Liver (tissue), 9 donors: ENCODE results near the gene TLL2. TPM values are rescaled to one million over a fixed set of nuclear protein-coding genes. Genes with fewer than 3 reads are reported as not detected.

Source experiments
- DNase-seq: peaks from one replicate; pipeline ENCODE4 v3.0.0-alpha.2; 2017; ENCODE audit warnings: low spot score
- H3K27ac ChIP-seq, 2 donors: one replicate each; pipeline ENCODE4 v1.7.0; 2013; ENCODE audit warnings: inconsistent platforms in 2 of 2, low read length in 2 of 2, control low read depth in 1 of 2, low read depth in 1 of 2, mild to moderate bottlenecking in 1 of 2
- H3K27me3 ChIP-seq, 4 donors: one replicate each; pipeline versions ENCODE4 v1.6.1 to v1.7.0; 2013; ENCODE audit warnings: low read length in 3 of 4, inconsistent platforms in 1 of 4, mild to moderate bottlenecking in 1 of 4, moderate library complexity in 1 of 4; ENCODE audit not compliant: control insufficient read depth in 4 of 4, insufficient read depth in 4 of 4
- H3K36me3 ChIP-seq, 4 donors: one replicate each; pipeline versions ENCODE4 v1.6.1 to v1.7.0; 2013; ENCODE audit warnings: low read length in 3 of 4, mild to moderate bottlenecking in 3 of 4, low read depth in 1 of 4, moderate library complexity in 1 of 4; ENCODE audit not compliant: control insufficient read depth in 4 of 4, insufficient read depth in 3 of 4
- H3K4me1 ChIP-seq, 4 donors: one replicate each; pipeline versions ENCODE4 v1.6.1 to v1.7.0; 2013; ENCODE audit warnings: low read length in 3 of 4, mild to moderate bottlenecking in 3 of 4, moderate library complexity in 1 of 4; ENCODE audit not compliant: control insufficient read depth in 4 of 4, insufficient read depth in 4 of 4
- H3K4me3 ChIP-seq, 3 donors: one replicate each; pipeline versions ENCODE4 v1.6.1 to v1.7.0; 2013; ENCODE audit warnings: low read length in 3 of 3, control low read depth in 1 of 3, low read depth in 1 of 3, mild to moderate bottlenecking in 1 of 3
- H3K9ac ChIP-seq, 2 donors: one replicate each; pipeline ENCODE4 v1.7.0; 2013; ENCODE audit warnings: low read length in 2 of 2, mild to moderate bottlenecking in 2 of 2, moderate library complexity in 2 of 2, control low read depth in 1 of 2, low read depth in 1 of 2
- H3K9me3 ChIP-seq, 4 donors: one replicate each; pipeline versions ENCODE4 v1.6.1 to v1.7.0; 2013; ENCODE audit warnings: low read length in 3 of 4; ENCODE audit not compliant: control insufficient read depth in 4 of 4
- ATF3 ChIP-seq: IDR thresholded peaks from 2 replicates; pipeline ENCODE4 v1.6.1; 2016; ENCODE audit warnings: antibody characterized with exemption
- CTCF ChIP-seq: fragments of 150-350 bp; IDR thresholded peaks from 2 replicates; pipeline ENCODE4 v1.5.1; 2017; ENCODE audit warnings: improper control_type of control experiment, low read depth, low read length; ENCODE audit not compliant: missing input control
- EGR1 ChIP-seq, 2 donors: IDR thresholded peaks; 2 replicates each; pipeline ENCODE4 v1.6.1; 2016 to 2018; ENCODE audit warnings: antibody characterized with exemption in 2 of 2, low read depth in 2 of 2
- FOXA1 ChIP-seq: IDR thresholded peaks from 2 replicates; pipeline ENCODE4 v1.6.1; 2016; ENCODE audit warnings: antibody characterized with exemption
- FOXA2 ChIP-seq: IDR thresholded peaks from 2 replicates; pipeline ENCODE4 v1.6.1; 2016; ENCODE audit warnings: antibody characterized with exemption
- GABPA ChIP-seq, 2 donors: IDR thresholded peaks in 1 of 2; conservative IDR thresholded peaks in 1 of 2; 2 replicates each; pipeline ENCODE4 v1.6.1; 2016; ENCODE audit warnings: antibody characterized with exemption in 2 of 2, mild to moderate bottlenecking in 1 of 2, moderate library complexity in 1 of 2
- HNF4A ChIP-seq, 2 donors: conservative IDR thresholded peaks; 2 replicates each; pipeline ENCODE4 v1.6.1; 2016; ENCODE audit warnings: antibody characterized with exemption in 2 of 2, mild to moderate bottlenecking in 2 of 2
- HNF4G ChIP-seq: IDR thresholded peaks from 2 replicates; pipeline ENCODE4 v1.6.1; 2016; ENCODE audit warnings: antibody characterized with exemption
- NR2F2 ChIP-seq: IDR thresholded peaks from 2 replicates; pipeline ENCODE4 v1.6.1; 2016; ENCODE audit warnings: antibody characterized with exemption
- RAD21 ChIP-seq, 2 donors: IDR thresholded peaks; 2 replicates each; pipeline ENCODE4 v1.6.1; 2016; ENCODE audit warnings: antibody characterized with exemption in 2 of 2, mild to moderate bottlenecking in 2 of 2
- RXRA ChIP-seq, 2 donors: IDR thresholded peaks; 2 replicates each; pipeline ENCODE4 v1.6.1; 2017 to 2018; ENCODE audit warnings: antibody characterized with exemption in 2 of 2, mild to moderate bottlenecking in 1 of 2
- TAF1 ChIP-seq: conservative IDR thresholded peaks from 2 replicates; pipeline ENCODE4 v1.6.1; 2016; ENCODE audit warnings: antibody characterized with exemption, mild to moderate bottlenecking
- YY1 ChIP-seq: IDR thresholded peaks from 2 replicates; pipeline ENCODE4 v1.6.1; 2016; ENCODE audit warnings: antibody characterized with exemption, mild to moderate bottlenecking
- ZBTB33 ChIP-seq: IDR thresholded peaks from 2 replicates; pipeline ENCODE4 v1.6.1; 2016; ENCODE audit warnings: antibody characterized with exemption
- WGBS: extraction: QIAGEN DNeasy Blood & Tissue Kit; methylation state at CpG from one replicate; pipeline ENCODE4 v1.1.7; 2013; 5-methylcytosine and 5-hydroxymethylcytosine counted together
- polyA plus RNA-seq, 2 donors: library from polyadenylated mRNA; stranded (reverse) in 1 of 2; unstranded in 1 of 2; fragments of 200-250 nt in 1 of 2; fragments of >200 nt in 1 of 2; fragmentation: Nextera tagmentation in 1 of 2; extraction: Ambion mirVana in 1 of 2; gene quantifications; one replicate each; pipeline versions ENCODE4 v1.2.1 to v1.2.3, GENCODE V29; 2013 to 2015
- total RNA-seq, 2 donors: library from RNA; depleted of rRNA; stranded (reverse); fragments of >200 nt; gene quantifications; one replicate each; pipeline ENCODE4 v1.2.3, GENCODE V29; 2014
- donor health status: healthy.
- donor health status: healthy.
- donor health status: healthy.
- donor health status: healthy.
- donor health status: healthy.

TLL2 gene
- total and polyA plus RNA-seq, 4 donors: 0.06 to 0.19 (median 0.08) TPM; not detected in 1

- H3K4me1 ChIP-seq: no peaks in the 10 kb centered on the region
- peaks cover 0 to 12% (median under 1%) of the 10 kb centered on the region in 4 donors for H3K27me3 ChIP-seq
- 70% methylated on average over 4 of the region's 4 CpGs for WGBS
- DNase-seq: no peak
- H3K9ac ChIP-seq: no peak overlapping the region
- no peak for TF ChIP-seq YY1
- no peak for TF ChIP-seq RXRA (IDR thresholded peaks at IDR 0.05)
- TF ChIP-seq FOXA1: no peak
- TF ChIP-seq ZBTB33: no peak
- no peak for TF ChIP-seq HNF4A (conservative IDR thresholded peaks at IDR 0.05)
- TF ChIP-seq HNF4G: no peak
- H3K27ac ChIP-seq: no peak overlapping the region
- H3K9me3 ChIP-seq: no peaks in the 10 kb centered on the region
- no peak overlapping the region for H3K4me3 ChIP-seq
- no peaks in the 10 kb centered on the region for H3K36me3 ChIP-seq
These were observed 30.7 kb downstream of the TLL2 start for GRCh38 chr10:96482815-96483588.

- H3K27ac ChIP-seq: no peak overlapping the region
- H3K27me3 ChIP-seq: peaks cover 0 to 10% (median 0%) of the 10 kb centered on the region in 4 donors
- no peaks in the 10 kb centered on the region for H3K9me3 ChIP-seq
- no peaks in the 10 kb centered on the region for H3K4me1 ChIP-seq
- H3K9ac ChIP-seq: no peak overlapping the region
- DNase-seq: no peak
- 81% methylated on average over 9 of the region's 9 CpGs for WGBS
- no peaks in the 10 kb centered on the region for H3K36me3 ChIP-seq
- H3K4me3 ChIP-seq: no peak overlapping the region
- TF ChIP-seq RXRA (IDR thresholded peaks at IDR 0.05) (no peak), ZBTB33 (no peak), CTCF (no peak), HNF4G (no peak), YY1 (no peak), RAD21 (IDR thresholded peaks at IDR 0.05) (no peak), TAF1 (no peak), NR2F2 (no peak), EGR1 (IDR thresholded peaks at IDR 0.05; ENCODE audit: low read depth in 2 of 2) (no peak), HNF4A (conservative IDR thresholded peaks at IDR 0.05) (no peak)
These were observed 35.4 kb downstream of the TLL2 start for GRCh38 chr10:96478355-96478754.

- H3K27me3 ChIP-seq: no peaks in the 10 kb centered on the region
- H3K27ac ChIP-seq: no peak overlapping the region
- no peak overlapping the region for H3K4me3 ChIP-seq
- TF ChIP-seq GABPA (IDR thresholded peaks at IDR 0.05 in 1 of 2, conservative IDR thresholded peaks at IDR 0.05 in 1 of 2): no peak
- no peak for TF ChIP-seq FOXA2
- no peak for TF ChIP-seq ATF3
- no peak for TF ChIP-seq TAF1
- WGBS: 79% methylated on average over 9 of the region's 9 CpGs
- H3K9me3 ChIP-seq: no peaks in the 10 kb centered on the region
- DNase-seq: no peak
- no peaks in the 10 kb centered on the region for H3K36me3 ChIP-seq
- H3K9ac ChIP-seq: no peak overlapping the region
- H3K4me1 ChIP-seq: no peaks in the 10 kb centered on the region
These were observed 39.9 kb downstream of the TLL2 start for GRCh38 chr10:96473866-96474265.
